HG02970 (cell line): ENCODE results near the gene TAOK1.
A peak's percentile ranks its signal among the peaks of the same experiment; 100 is the strongest.

Experiments used
- ATAC-seq: cut with Tn5 transposase; IDR thresholded peaks from one replicate; pipeline ENCODE4 v1.9.1; 2021; ENCODE audit warnings: mild to moderate bottlenecking, moderate library complexity, moderate number of reproducible peaks; ENCODE audit not compliant: unreplicated experiment, low FRiP score

The TAOK1 gene

GRCh38 chr17:29567304-29567553 is 177.1 kb downstream of the TAOK1 start:
- peak; percentile 1 for ATAC-seq

- ATAC-seq = peak; percentile 35
These were observed 177.6 kb downstream of the TAOK1 start for GRCh38 chr17:29567554-29568330.

GRCh38 chr17:29568331-29569244 is 178.4 kb downstream of the TAOK1 start, which contains the start of gene TP53I13:
Gene TP53I13, plus strand, starts transcription at chr17:29568701. Its CDS starts 58 bp downstream, at chr17:29568759.
- peak; percentile 35 for ATAC-seq

GRCh38 chr17:29569245-29569950 is 179.2 kb downstream of the TAOK1 start:
- no peak for ATAC-seq

GRCh38 chr17:29570521-29570920 is 180.4 kb downstream of the TAOK1 start:
- ATAC-seq = no peak

GRCh38 chr17:29571486-29571882 is 181.3 kb downstream of the TAOK1 start:
- no peak for ATAC-seq

- no peak for ATAC-seq
These were observed 181.9 kb downstream of the TAOK1 start for GRCh38 chr17:29571883-29572681.

- no peak for ATAC-seq
These were observed 182.8 kb downstream of the TAOK1 start for GRCh38 chr17:29572691-29573557.

GRCh38 chr17:29573558-29573869 is 183.4 kb downstream of the TAOK1 start:
- no peak for ATAC-seq

GRCh38 chr17:29573871-29574731 is 183.9 kb downstream of the TAOK1 start:
- ATAC-seq = no peak

- no peak for ATAC-seq
These were observed 184.8 kb downstream of the TAOK1 start for GRCh38 chr17:29574732-29575510.

- no peak for ATAC-seq
These were observed 185.5 kb downstream of the TAOK1 start for GRCh38 chr17:29575511-29576213.

GRCh38 chr17:29576214-29577000 is 186.2 kb downstream of the TAOK1 start:
- no peak for ATAC-seq

- ATAC-seq = no peak
These were observed 186.8 kb downstream of the TAOK1 start for GRCh38 chr17:29577001-29577370.

GRCh38 chr17:29577385-29578211 is 187.4 kb downstream of the TAOK1 start:
- ATAC-seq = no peak
